PC-3 (cell line): ENCODE data around the gene G6PD. TPM values are rescaled to one million over a fixed set of nuclear protein-coding genes. Genes with fewer than 3 reads are reported as not detected.

Source experiments
- ATAC-seq: fragments of 200-7000 bp; cut with Tn5 transposase; 2 replicates; pipeline ENCODE4 v1.9.1; 2020; ENCODE audit warnings: mild to moderate bottlenecking, moderate library complexity
- BruUV-seq: library from RNA; stranded (reverse); fragments of 400-500 nt; replicated peaks from 2 replicates; lab custom pipeline; 2021; lab: Mats Ljungman, UMichigan
- CTCF ChIA-PET: fragments of 300-600 bp; sonication (Branson Sonifier 250); formaldehyde crosslinking; loops from one replicate; lab custom pipeline; 2022; ENCODE audit warnings: antibody characterized with exemption; lab: Charles Lee
- POLR2A ChIA-PET: fragments of 300-600 bp; sonication (Branson Sonifier 250); formaldehyde crosslinking; loops from one replicate; lab custom pipeline; 2022; ENCODE audit warnings: antibody characterized with exemption; ENCODE audit not compliant: unreplicated experiment; lab: Charles Lee
- DNase-seq: peaks from one replicate; pipeline ENCODE4 v3.0.0-alpha.2; 2015
- H2AFZ ChIP-seq: fragments of 300-600 bp; sonication (generic); 2 replicates; pipeline ENCODE4 v1.6.0; 2016; ENCODE audit warnings: antibody characterized with exemption, low read length
- H3F3A ChIP-seq: fragments of 300-600 bp; sonication (generic); one replicate; pipeline ENCODE4 v1.6.0; 2017; ENCODE audit warnings: antibody characterized with exemption, low read length, control low read depth, mild to moderate bottlenecking; ENCODE audit not compliant: unreplicated experiment
- H3K27ac ChIP-seq: fragments of 300-600 bp; sonication (generic); 2 replicates; pipeline ENCODE4 v1.5.1; 2016; ENCODE audit warnings: mild to moderate bottlenecking, low read length
- H3K27me3 ChIP-seq: fragments of 300-600 bp; sonication (generic); 2 replicates; pipeline ENCODE4 v1.6.1; 2016; ENCODE audit warnings: low read length, mixed read lengths
- H3K36me3 ChIP-seq: fragments of 300-600 bp; sonication (generic); 2 replicates; pipeline ENCODE4 v1.6.1; 2016; ENCODE audit warnings: low read depth, mixed run types, low read length, mixed read lengths
- H3K4me1 ChIP-seq: fragments of 300-600 bp; sonication (generic); 2 replicates; pipeline ENCODE4 v1.5.1; 2016; ENCODE audit warnings: low read length; ENCODE audit not compliant: insufficient read depth
- H3K4me2 ChIP-seq: fragments of 300-600 bp; sonication (generic); 2 replicates; pipeline ENCODE4 v1.6.0; 2016; ENCODE audit warnings: low read length
- H3K4me3 ChIP-seq: fragments of 300-600 bp; sonication (generic); 2 replicates; pipeline ENCODE4 v1.5.1; 2016; ENCODE audit warnings: mild to moderate bottlenecking, low read length, mixed read lengths
- H3K79me2 ChIP-seq: fragments of 300-600 bp; sonication (generic); 2 replicates; pipeline ENCODE4 v1.6.1; 2017; ENCODE audit warnings: low read length, mixed read lengths
- H3K9ac ChIP-seq: fragments of 300-600 bp; sonication (generic); 2 replicates; pipeline ENCODE4 v1.6.0; 2016; ENCODE audit warnings: mild to moderate bottlenecking, low read length
- H3K9me2 ChIP-seq: fragments of 300-600 bp; sonication (generic); replicated peaks from 2 replicates; pipeline ENCODE4 v1.6.1; 2016; ENCODE audit warnings: mixed run types, low read length, mixed read lengths
- H3K9me3 ChIP-seq: fragments of 300-600 bp; sonication (generic); 2 replicates; pipeline ENCODE4 v1.6.1; 2016; ENCODE audit warnings: low read length, mixed read lengths
- H4K20me1 ChIP-seq: fragments of 300-600 bp; sonication (generic); 2 replicates; pipeline ENCODE4 v1.6.1; 2016; ENCODE audit warnings: low read length, mixed read lengths
- CTCF ChIP-seq: fragments of 300-600 bp; sonication (generic); conservative IDR thresholded peaks from 2 replicates; pipeline ENCODE4 v1.5.1; 2017; ENCODE audit warnings: antibody characterized with exemption, low read depth, mild to moderate bottlenecking, low read length
- EZH2 ChIP-seq: fragments of 300-600 bp; sonication (generic); IDR thresholded peaks from one replicate; pipeline ENCODE4 v1.6.1; 2017; ENCODE audit warnings: antibody characterized with exemption, mild to moderate bottlenecking, low read length; ENCODE audit not compliant: unreplicated experiment
- EZH2phosphoT487 ChIP-seq: fragments of 300-600 bp; sonication (generic); IDR thresholded peaks from 2 replicates; pipeline ENCODE4 v1.6.1; 2018; ENCODE audit warnings: mild to moderate bottlenecking, antibody characterized with exemption, low read length, borderline replicate concordance
- intact Hi-C: fragments of 100-400 bp; cut with micrococcal nuclease; formaldehyde crosslinking; loops from 2 replicates; pipeline ENCODE4 v1.9.0; 2023
- total RNA-seq: library from RNA; depleted of rRNA; stranded (reverse); fragments of >200 nt; gene quantifications from 2 replicates; pipeline ENCODE4 v1.2.3, GENCODE V29; 2014

G6PD gene
- total RNA-seq, 1 experiment from 2014 or later, result 121 TPM

- Histone ChIP-seq H3K36me3 (no peaks in the 10 kb centered on the region), H3K27ac (no peak overlapping the region), H3K4me2 (peak overlapping the region; percentile 82), H3K27me3 (no peaks in the 10 kb centered on the region), H3K4me1 (peaks cover 8% of the 10 kb centered on the region), H2AFZ (no peak overlapping the region), H3K79me2 (peaks cover 12% of the 10 kb centered on the region), H3K9ac (no peak overlapping the region), H3K4me3 (peak overlapping the region; percentile 92; the same call in 1 of the 2 replicates), H3K9me2 (no peaks in the 10 kb centered on the region), H3K9me3 (no peaks in the 10 kb centered on the region), H4K20me1 (no peaks in the 10 kb centered on the region), H3F3A (no peaks in the 10 kb centered on the region)
- no peak for TF ChIP-seq EZH2phosphoT487
- TF ChIP-seq EZH2, result no peak
- TF ChIP-seq CTCF, result no peak
- CTCF ChIA-PET, result no interaction called here
- ATAC-seq, result no peak
- no peak for DNase-seq
- POLR2A ChIA-PET, result no interaction called here
- no TSS peak for BruUV-seq
- intact Hi-C loops, result no loop called here
Observed at GRCh38 chrX:154517101-154517781, 29.4 kb downstream of the G6PD start.

GRCh38 chrX:154516656-154517100, 30.0 kb downstream of the G6PD start:
- no peaks in the 10 kb centered on the region for H3K9me3 ChIP-seq
- H3K4me1 ChIP-seq, result peaks cover 8% of the 10 kb centered on the region
- no peaks in the 10 kb centered on the region for H3F3A ChIP-seq
- no peaks in the 10 kb centered on the region for H3K9me2 ChIP-seq
- CTCF ChIA-PET, result no interaction called here
- POLR2A ChIA-PET, result no interaction called here
- TF ChIP-seq EZH2 (no peak), CTCF (no peak), EZH2phosphoT487 (no peak)
- DNase-seq (no peak), ATAC-seq (peak; percentile 3)
- H3K4me2 ChIP-seq, result peak overlapping the region; percentile 82
- H4K20me1 ChIP-seq, result no peaks in the 10 kb centered on the region
- peak overlapping the region; percentile 92 for H3K4me3 ChIP-seq
- H3K79me2 ChIP-seq, result peaks cover 12% of the 10 kb centered on the region
- H3K27me3 ChIP-seq, result no peaks in the 10 kb centered on the region
- H3K9ac ChIP-seq, result peak overlapping the region; percentile 52
- intact Hi-C loops, result no loop called here
- H3K36me3 ChIP-seq, result no peaks in the 10 kb centered on the region
- H2AFZ ChIP-seq, result peak overlapping the region; percentile 95
- no peak overlapping the region for H3K27ac ChIP-seq
- BruUV-seq, result TSS peak; percentile 90

- DNase-seq (peak; percentile 88), ATAC-seq (peak; percentile 97)
- Histone ChIP-seq H3K27ac (peak within 1 kb of the TSS; percentile 55), H3K9me2 (no peaks in the 10 kb centered on the region), H2AFZ (peak within 1 kb of the TSS; percentile 95), H4K20me1 (no peaks in the 10 kb centered on the region), H3K9ac (peak within 1 kb of the TSS; percentile 95), H3F3A (no peaks in the 10 kb centered on the region), H3K36me3 (no peaks in the 10 kb centered on the region), H3K4me1 (peaks cover 8% of the 10 kb centered on the region), H3K79me2 (peaks cover 12% of the 10 kb centered on the region), H3K4me3 (peak within 1 kb of the TSS; percentile 92), H3K27me3 (no peaks in the 10 kb centered on the region), H3K9me3 (no peaks in the 10 kb centered on the region), H3K4me2 (peak within 1 kb of the TSS; percentile 99)
- BruUV-seq, result no TSS peak
- no peak for TF ChIP-seq CTCF
- TF ChIP-seq EZH2, result no peak
- TF ChIP-seq EZH2phosphoT487, result no peak
- ChIA-PET POLR2A (no interaction called here), CTCF (no interaction called here)
- intact Hi-C loops, result no loop called here
Observed at GRCh38 chrX:154515966-154516655, 30.5 kb downstream of the G6PD start, which contains the start of gene FAM3A. Gene FAM3A (minus strand): TSS chrX:154516232. CDS start chrX:154515772, 460 bp downstream.
